NCI-H510A (cell line): ENCODE results near the gene BUB1.
"Not testable (repeated sequence)": the region's sequence is repeated elsewhere in the genome, so short reads cannot be mapped to it uniquely, and the experiment has no call there.

Experiments used
- DNase-seq: peaks from one replicate; lab custom pipeline; 2025; lab: John Stamatoyannopoulos, UW

BUB1 gene

GRCh38 chr2:110677530-110678456 is at the start of gene BUB1:
Gene BUB1, minus strand, starts transcription at chr2:110678063. Its CDS starts 68 bp downstream, at chr2:110677995.
- peak; percentile 96 for DNase-seq

DNA sequence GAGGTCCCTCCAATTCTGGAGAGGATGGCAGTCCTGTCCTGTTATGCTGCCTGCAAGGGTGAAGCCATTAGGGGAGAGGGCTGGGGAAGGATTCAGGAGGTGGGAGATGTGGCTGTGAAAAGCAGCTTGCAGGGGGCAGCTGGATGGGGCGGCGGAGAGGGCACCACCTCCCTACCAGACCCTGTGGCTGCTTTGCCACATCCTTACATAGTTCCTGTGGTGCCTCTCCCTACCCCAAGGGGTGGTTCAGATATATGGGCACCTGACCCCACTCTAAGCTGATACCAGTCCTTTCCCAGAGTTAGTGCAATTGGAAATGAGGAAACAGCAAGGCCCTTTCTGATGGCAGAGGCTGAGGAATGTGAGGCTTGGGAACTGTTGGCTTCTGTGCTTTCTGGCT is 48.4 kb upstream of the BUB1 start:
- no peak for DNase-seq

- DNase-seq, result no peak
Measured at GRCh38 chr2:110725859-110726258, 48.0 kb upstream of the BUB1 start.

DNA sequence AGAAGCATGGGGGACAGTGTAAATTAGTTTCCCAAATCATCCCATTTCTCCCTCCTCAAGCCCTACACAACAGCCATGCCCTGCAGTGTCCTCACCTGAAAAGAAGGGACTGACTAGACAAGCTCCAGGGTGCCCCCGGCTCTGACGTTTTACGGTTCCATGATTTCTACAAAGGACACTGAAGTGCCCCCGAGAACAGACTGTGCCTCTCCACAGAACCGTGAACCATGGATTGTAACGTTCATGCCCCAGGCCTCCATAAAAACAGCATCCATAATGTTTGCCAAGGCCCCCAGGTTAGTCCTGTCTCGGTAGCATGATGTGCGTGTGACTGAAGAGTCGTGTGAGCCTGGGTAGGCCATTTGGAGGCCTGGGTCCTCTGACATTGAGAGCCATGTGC is 47.5 kb upstream of the BUB1 start:
- no peak for DNase-seq

DNA sequence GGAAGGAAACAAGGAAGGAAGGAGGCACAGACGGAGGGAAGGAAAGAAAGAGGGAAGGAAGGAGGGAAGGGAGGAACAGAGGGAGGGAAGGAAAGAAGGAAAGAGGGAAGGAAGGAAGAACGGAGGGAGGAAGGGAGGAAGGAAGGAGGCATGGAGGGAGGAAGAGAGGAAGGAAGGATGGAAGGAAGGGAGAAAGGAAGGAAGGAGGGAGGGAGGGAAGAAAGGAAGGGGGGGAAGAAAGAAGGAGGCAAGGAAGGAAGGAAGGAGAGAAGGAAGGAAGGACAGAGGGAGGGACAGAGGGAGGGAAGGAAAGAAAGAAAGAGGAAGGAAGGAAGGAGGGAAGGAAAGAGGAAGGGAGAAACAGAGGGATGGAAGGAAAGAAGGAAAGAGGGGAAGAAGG is 47.0 kb upstream of the BUB1 start:
- no peak for DNase-seq

- DNase-seq, result no peak
Measured at GRCh38 chr2:110720547-110720946, 42.7 kb upstream of the BUB1 start.

- DNase-seq, result no peak
Measured at GRCh38 chr2:110718990-110719389, 41.1 kb upstream of the BUB1 start.

DNA sequence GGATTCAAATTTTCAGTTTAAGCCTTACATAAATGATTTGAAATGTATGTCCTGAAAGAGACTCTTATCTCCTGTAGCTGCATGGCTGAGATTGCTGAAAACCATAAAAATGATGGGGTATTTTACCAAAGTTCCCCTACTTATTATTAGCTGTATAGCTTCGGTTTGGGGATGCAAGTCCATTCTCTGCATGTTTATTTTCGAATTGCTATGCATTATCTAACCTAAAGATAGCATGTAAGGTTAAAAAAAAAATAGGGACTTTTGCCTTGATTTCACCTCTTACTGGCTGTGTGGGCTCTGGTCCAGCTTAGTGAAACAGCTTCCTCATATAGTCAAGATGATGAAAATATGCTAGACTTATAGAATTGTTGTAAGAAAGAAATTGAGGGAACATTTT is 40.5 kb upstream of the BUB1 start:
- DNase-seq, result no peak

DNA sequence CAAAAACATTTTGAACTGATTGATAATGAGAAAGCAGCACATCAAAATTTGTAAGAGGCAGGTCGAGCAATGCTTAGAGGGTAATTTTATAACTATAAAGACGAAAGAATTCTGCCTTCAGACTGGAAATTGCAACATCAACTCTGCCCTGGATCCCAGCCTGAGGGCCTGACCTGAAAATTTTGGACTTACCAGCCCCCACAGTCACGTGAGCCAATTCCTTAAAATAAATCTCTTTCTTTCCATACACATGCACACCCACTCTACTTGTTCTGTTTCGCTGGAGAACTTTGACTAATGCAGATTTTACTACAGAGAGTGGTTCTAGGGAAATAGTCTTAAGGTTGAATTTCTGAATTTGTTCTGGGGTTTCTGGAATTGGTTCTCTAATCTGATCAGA is 39.9 kb upstream of the BUB1 start:
- DNase-seq, result no peak

- DNase-seq, result no peak
Measured at GRCh38 chr2:110716959-110717645, 39.2 kb upstream of the BUB1 start.

DNA sequence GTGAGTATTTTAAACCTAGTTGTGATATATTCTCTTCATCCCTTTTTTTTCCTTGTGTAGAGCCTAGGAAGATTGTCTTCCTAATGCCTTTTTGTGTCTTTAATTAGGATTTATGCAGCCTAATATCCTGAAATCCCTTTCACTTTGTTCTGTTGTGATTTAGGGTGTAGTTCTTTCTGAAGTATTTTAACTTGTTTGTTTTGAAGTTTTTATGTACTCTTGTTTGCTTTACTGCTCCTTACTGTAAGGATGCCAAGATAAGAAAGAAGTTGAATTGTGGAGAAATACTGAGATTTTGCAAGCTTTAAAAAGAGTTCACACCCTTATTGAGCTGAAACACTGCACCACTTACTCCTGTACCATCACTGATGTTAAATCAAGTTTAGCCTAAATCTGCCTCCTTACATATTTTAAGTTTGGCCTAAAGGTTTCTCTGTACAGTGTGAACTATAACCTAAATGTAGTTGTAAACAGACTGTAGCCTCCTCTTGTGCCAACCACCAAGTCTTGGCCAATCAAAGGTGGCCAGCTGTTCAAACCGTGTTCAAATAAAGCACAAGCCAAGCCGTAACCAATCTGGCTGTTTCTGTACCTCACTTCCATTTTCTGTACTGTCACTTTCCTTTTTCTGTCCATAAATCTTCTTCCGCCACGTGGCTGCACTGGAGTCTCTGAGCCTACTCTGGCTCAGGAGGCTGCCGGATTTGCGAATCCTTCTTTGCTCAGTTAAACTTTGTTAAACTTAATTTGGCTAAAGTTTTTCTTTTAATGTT is 36.8 kb upstream of the BUB1 start:
- no peak for DNase-seq

GRCh38 chr2:110713513-110714362 is 35.9 kb upstream of the BUB1 start:
- DNase-seq, result no peak

- no peak for DNase-seq
Measured at GRCh38 chr2:110712737-110713136, 34.9 kb upstream of the BUB1 start.

- no peak for DNase-seq
Measured at GRCh38 chr2:110708455-110708854, 30.6 kb upstream of the BUB1 start.

GRCh38 chr2:110707386-110707965 is 29.6 kb upstream of the BUB1 start:
- no peak for DNase-seq

GRCh38 chr2:110702514-110703380 is 24.9 kb upstream of the BUB1 start:
- DNase-seq, result no peak

GRCh38 chr2:110698253-110698652 is 20.4 kb upstream of the BUB1 start:
- not testable (repeated sequence) for DNase-seq

GRCh38 chr2:110695146-110695898 is 17.5 kb upstream of the BUB1 start:
- DNase-seq, result not testable (repeated sequence)

- DNase-seq, result no peak
Measured at GRCh38 chr2:110691612-110692258, 13.9 kb upstream of the BUB1 start.
